Measurements from ENCODE around the gene GASK1A. TPM values are rescaled to one million over a fixed set of nuclear protein-coding genes. Genes with fewer than 3 reads are reported as not detected.

Gene GASK1A
- total RNA-seq, 3 donors from 2014 or later, result 1.2 to 10.0 (median 3.6) TPM

Other genes starting within 250 kb of the GASK1A start
- gene CCDC13, start 206.1 kb upstream of the GASK1A start, total RNA-seq, result 1 to 10 TPM; 2.2 to 3.3 (median 3.0) TPM
- gene HIGD1A, start 174.8 kb upstream of the GASK1A start, total RNA-seq, result 100 to 1,000 TPM; 174 to 468 (median 368) TPM
- 10 to 100 TPM in 2 of 3 donors, 1 to 10 TPM in 1; 4.7 to 13.1 (median 10.4) TPM for gene ACKR2, start 169.9 kb upstream of the GASK1A start, total RNA-seq
- gene CYP8B1, start 103.4 kb upstream of the GASK1A start, total RNA-seq, result not detected
- gene ZNF662, start 73.2 kb upstream of the GASK1A start, total RNA-seq, result 10 to 100 TPM in 2 of 3 donors, 1 to 10 TPM in 1; 6.7 to 14.4 (median 13.6) TPM
- gene POMGNT2, start 126.8 kb downstream of the GASK1A start, total RNA-seq, result 10 to 100 TPM in 1 of 3 donors, 1 to 10 TPM in 2; 2.8 to 12.6 (median 4.9) TPM